Smooth muscle cell of the brain vasculature (primary cell): ENCODE measurements around the gene LRRC1.

ENCODE experiments used
- DNase-seq: peaks from one replicate; pipeline ENCODE4 v3.0.0-alpha.2; 2012; ENCODE audit warnings: low read depth, low spot score

Gene LRRC1

GRCh38 chr6:53815381-53816119 is 20.7 kb downstream of the LRRC1 start:
- DNase-seq, result no peak

GRCh38 chr6:53818858-53819609 is 24.2 kb downstream of the LRRC1 start:
- no peak for DNase-seq

DNA sequence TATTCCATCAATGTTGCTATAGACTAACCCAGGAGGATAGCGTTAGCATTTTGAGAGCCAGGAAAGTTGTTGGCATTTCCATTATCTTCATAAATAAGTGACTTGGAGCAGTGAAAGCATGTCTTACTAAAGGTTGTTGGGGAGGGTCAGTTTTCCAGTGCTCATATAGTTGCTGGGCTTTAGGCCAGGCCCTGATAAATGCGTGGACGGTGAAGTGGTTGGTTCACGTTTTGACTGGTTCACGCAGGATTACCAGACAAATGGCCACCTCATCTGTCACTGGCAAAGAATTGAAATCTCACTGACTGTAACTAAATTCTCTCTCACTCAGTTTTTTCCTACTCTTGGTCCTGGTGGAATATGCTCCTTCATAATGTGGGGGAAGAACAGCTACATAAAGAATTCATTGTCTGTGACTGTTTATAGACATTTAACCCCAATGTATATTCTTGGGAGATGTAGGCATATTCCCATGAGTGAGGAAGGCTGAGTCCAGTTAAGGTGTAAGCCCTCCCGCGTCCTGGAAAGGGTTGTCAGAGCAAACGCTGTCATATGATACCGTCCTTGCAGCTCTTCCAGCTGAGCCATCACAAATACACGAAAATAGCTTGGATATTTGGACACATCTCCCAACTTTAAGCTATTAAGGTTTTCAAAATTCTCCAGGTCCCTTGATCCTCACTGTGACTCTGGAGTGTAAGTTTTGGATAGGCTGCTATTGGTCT is 27.8 kb downstream of the LRRC1 start:
- DNase-seq, result no peak

DNA sequence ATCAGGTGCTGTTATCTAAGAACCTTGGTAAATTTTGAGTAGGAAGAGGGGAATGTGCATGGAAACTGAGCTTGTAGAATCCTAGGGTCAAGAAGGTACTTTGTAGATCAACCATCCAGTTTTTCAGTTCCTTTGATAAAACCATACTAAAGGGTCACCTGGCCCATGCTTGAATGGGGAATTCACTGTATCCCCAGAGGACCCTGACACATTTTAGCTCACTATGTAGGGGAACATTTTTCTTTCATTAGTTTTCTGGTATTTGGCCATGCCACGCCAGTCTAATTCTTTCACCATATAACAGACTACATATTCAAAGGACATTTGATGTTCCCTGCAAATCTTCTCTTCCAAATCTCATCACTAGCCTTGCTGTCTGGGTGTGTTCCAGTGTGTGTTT is 29.9 kb downstream of the LRRC1 start:
- no peak for DNase-seq

DNA sequence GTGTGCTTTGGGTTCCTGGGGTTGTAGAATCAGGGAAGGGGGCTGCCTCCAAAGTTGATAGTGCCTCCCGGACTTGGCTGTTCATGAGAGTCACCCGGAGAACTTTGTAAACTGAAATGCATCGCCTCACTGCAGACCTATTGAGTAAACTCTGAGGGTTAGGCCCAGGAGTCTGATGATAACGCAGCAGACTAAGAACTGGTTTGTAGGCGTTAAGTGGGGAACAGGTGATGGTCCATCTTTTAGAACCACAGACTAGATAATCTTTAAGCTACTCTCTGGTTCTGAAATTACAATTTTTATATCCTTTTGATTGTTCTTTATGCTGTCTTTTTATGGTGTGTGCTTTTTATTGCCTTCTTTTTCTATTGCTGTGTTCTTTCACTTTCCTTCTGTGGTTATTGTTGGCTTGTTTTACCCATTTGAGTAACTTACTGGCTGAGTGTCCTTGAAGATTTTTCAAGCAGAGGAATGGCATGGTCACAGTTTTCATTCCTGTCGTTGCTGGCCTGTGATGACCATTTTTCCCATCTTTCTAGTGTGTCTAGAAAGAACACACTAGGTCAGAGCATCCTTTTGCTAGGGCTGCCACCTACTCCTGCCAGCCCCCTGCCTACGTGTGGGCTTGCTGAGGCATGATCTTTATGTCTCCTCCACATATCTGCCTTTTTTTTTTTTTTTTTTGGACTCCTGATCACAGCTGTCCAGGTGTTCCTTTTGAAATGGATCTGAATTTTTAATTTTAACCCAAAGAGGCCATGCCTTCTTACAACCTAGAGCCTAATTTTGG is 30.9 kb downstream of the LRRC1 start:
- no peak for DNase-seq

- DNase-seq, result no peak
Measured at GRCh38 chr6:53827531-53827930, 32.7 kb downstream of the LRRC1 start.

GRCh38 chr6:53828215-53828614 is 33.4 kb downstream of the LRRC1 start:
- DNase-seq, result no peak

DNA sequence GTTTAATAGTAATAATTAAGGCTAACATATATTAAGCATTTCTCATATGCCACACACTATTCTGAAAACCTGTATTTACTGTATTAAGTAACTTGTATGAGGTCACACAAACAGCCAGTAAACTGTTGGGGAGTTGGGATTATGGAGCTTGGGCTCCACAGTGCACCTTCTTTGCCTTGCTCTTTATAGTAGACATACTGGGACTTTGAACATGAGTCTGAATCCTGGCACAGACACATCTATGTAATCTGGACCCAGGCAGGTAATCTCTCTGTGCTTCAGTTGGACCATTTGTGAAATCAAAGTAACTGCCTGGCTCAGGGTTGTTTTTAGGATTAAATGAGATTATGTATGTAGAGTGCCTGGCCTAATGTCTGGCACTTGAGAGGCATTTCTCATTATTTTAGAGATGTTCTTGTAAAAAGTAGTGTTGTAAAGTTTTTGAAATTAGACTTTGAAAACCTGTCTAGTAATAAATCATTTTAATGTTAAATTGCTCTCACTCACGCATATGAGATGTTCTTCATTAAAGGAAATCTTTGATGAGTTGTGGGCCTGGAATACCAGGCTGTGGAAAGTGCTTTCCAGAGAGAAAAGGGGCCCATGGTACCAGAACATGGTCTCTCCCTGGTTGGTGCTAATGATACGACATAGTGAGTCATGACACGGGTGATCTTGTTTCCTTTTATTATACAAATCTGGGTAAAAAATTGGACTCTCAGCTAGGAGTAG is 34.3 kb downstream of the LRRC1 start:
- no peak for DNase-seq

- DNase-seq, result no peak
Measured at GRCh38 chr6:53829698-53830221, 35.0 kb downstream of the LRRC1 start.

DNA sequence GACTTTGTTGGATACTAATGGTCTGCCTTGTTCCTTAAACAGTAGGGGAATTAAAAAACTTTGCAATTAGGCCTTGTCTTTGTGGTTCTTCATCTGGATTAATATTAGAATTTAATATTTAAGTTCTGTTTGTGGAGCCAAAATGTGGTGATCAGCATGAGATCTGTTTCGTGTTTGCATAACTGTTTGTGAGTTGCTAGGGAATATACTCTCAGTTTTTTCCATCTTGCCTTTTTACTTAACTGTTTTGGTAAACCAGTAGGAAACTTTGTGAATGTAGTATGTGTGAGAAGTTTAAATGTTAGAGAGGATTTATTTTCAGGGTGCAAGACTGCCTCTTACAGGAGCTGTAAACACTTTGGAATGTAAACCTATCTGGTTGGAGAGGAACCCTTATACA is 35.6 kb downstream of the LRRC1 start:
- no peak for DNase-seq

GRCh38 chr6:53831081-53831869 is 36.5 kb downstream of the LRRC1 start:
- DNase-seq, result no peak

DNA sequence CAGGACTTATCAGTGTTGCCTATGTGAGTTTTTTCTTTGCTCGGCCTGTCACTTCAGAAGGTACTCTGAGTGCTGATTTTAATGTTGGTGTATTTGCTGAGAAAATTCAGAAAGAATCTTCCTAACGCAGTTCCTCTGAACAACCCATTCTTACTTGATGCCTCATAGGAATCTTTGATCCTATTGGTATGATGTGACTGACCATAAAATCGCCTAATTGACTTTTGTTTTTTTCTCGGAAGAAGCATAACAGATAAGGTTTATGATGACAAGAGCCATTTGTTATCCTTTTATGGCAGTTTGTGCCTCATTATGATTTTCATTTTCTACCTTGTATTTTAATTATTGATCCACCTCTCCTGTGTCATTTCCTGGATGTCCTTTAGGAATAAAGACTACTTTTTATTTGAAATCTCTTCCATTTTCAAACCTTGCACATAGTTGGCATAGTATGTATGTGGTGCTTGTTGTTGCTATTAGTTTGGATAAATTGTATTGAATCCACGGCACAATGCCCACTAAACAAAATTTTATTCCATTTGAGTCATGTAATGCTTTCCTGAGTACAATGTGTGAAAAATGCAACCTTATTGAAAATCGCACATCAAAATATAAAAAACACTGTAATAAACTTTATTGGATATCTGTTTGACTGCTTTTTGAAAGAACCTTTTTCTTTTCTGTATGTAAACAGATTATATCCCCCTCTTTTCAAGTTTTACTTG is 37.3 kb downstream of the LRRC1 start:
- no peak for DNase-seq

- DNase-seq, result no peak
Measured at GRCh38 chr6:53833155-53833554, 38.4 kb downstream of the LRRC1 start.

DNA sequence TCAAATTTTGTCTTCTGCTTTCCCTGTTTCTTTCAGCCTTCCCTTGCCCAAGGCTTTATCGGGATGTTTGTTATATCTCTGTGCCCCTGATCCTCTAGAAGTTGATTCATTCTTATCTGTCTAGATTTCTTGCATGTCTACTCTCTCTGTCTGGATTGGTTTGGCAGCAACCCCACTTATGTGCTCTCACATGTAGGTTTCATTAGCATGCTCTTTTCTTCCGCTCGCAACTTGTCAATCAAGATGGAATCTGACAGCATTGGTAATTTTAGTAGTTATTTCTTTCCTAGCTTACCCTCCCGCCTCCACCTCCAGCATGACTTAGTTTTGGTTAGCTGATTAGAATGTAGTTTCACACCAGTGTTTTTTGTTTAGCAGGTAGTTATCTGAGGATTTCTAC is 39.3 kb downstream of the LRRC1 start:
- DNase-seq, result no peak

DNA sequence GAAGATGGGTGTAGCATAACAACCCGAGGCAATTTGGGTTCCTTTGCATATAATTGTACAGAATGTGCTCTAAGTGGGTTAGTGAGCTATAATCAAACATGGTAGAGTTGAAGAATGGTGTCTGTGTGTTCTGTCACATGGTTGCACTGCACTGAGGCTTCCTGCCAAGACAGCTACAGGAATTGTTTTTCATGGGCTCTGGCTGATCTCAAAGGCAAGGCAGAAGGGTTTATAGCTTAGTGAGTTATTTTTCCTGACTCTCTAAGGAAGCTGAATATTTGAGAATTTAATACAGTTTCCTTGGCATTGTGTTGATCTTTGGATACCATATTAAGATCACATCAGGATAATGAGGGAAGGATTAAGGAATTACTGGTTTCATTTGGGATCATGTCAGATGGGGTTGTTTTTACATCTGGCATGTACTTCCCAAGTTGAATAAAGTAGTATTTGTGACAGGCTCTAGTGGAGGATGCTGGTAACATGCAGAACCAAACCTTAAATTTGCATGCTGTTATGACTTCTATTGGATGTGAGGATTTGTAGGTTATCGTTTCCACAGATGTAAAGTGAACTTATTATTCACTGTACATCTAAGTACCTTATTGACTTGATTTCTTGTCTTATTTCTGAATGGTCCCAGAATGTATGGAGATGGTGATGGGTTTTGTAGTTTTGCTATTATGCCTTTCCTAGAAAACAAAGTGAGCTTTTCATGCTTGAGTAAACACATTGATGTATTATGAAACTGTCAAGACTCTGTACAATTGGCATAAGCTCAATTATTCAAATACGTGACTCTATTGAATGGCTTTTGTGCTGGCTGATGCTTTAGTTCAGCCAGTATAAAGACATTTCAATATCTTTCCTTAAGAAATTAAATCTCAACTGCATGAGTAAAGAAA is 43.3 kb downstream of the LRRC1 start:
- DNase-seq, result no peak

- no peak for DNase-seq
Measured at GRCh38 chr6:53840027-53840426, 45.2 kb downstream of the LRRC1 start.

DNA sequence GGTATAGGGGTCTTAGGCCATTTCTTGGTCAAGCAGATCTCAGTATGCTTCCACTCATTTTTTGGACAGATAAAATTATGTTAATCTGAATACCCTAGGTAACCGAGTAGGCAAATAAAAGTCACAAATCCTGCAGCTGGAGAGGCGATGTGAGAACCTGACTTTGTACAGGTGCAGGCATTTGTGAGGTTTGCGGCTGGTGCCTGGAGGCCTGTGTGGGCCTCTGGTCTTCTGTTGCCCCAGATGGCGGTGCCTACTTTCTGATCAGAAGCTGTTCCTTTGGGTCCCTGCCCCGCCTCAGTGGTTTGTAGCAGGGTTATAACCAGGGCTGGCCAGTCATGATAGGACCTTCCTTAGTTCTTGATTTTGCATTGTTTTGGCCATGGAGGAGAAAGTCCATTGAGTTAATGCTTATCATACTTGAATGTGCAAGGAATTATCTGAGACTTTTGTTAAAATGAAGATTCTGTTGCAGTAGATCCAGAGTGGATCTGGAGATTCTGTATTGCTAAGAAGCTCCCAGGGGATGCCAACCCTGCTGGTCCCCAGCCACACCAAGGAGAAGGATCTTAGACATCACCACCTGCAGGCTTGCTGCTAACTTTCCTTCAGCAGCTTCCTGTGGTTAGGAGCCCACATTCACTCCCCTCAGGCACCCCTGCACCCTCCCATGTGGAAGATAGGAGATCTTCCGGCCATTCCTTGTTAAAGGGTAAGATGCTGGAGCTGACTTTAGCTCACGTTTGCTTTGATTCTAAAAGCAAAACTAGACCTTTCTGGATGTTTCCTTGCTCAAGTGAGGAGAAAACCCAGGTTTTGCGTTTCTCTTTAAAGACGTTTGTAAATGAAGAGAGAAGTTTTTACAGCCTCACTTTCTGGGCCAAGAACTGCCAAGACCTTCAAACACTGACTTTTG is 50.7 kb downstream of the LRRC1 start:
- no peak for DNase-seq
